ENCODE data around the gene CHCHD3.

GRCh38 chr7:133065301-133065700, 16.6 kb downstream of the CHCHD3 start:
- TF ChIP-seq ZBTB1 (tag by site-specific recombination; IDR thresholded peaks at IDR 0.05), result no peak
- no peak for TF ChIP-seq CTCF (tag by site-specific recombination; IDR thresholded peaks at IDR 0.05)
